SK-N-SH treated with all-trans-retinoic acid at 6 μM for 48 hours (cell line): ENCODE results near the gene WDR53.

Experiments
- ATAC-seq: fragments of 200-7000 bp; cut with Tn5 transposase; 3 replicates; pipeline ENCODE4 v1.9.1; 2020; ENCODE audit warnings: mild to moderate bottlenecking, moderate library complexity
- ARNTL ChIP-seq: fragments of 450-650 bp; formaldehyde crosslinking; IDR thresholded peaks from 2 replicates; pipeline ENCODE4 v1.5.0; 2020; ENCODE audit warnings: low read depth, mild to moderate bottlenecking, moderate library complexity, borderline replicate concordance
- BACH2 ChIP-seq: fragments of 250-450 bp; sonication (Bioruptor Pico); IDR thresholded peaks from 2 replicates; pipeline ENCODE4 v1.9.0; 2021; ENCODE audit warnings: mild to moderate bottlenecking, borderline replicate concordance
- CSDC2 ChIP-seq: fragments of 250-450 bp; sonication (Bioruptor Pico); IDR thresholded peaks from 2 replicates; pipeline ENCODE4 v1.5.0; 2020; ENCODE audit warnings: mild to moderate bottlenecking, moderate library complexity
- ESRRG ChIP-seq: fragments of 250-450 bp; sonication (Bioruptor Pico); IDR thresholded peaks from 2 replicates; pipeline ENCODE4 v1.6.1; 2021; ENCODE audit warnings: mild to moderate bottlenecking
- GLIS3 ChIP-seq: fragments of 250-450 bp; sonication (Bioruptor Pico); IDR thresholded peaks from 2 replicates; pipeline ENCODE4 v1.5.0; 2020; ENCODE audit warnings: mild to moderate bottlenecking, moderate library complexity
- ISL1 ChIP-seq: fragments of 250-450 bp; sonication (Bioruptor Pico); IDR thresholded peaks from 2 replicates; pipeline ENCODE4 v2.1.2; 2022; ENCODE audit warnings: mild to moderate bottlenecking, moderate library complexity
- OSR1 ChIP-seq: fragments of 250-450 bp; sonication (Bioruptor Pico); IDR thresholded peaks from 2 replicates; pipeline ENCODE4 v1.8.0; 2022; ENCODE audit warnings: moderate library complexity, mild to moderate bottlenecking, inconsistent platforms
- PATZ1 ChIP-seq: fragments of 250-450 bp; sonication (Bioruptor Pico); IDR thresholded peaks from 2 replicates; pipeline ENCODE4 v1.8.0; 2020; ENCODE audit warnings: mild to moderate bottlenecking, moderate library complexity, borderline replicate concordance
- POU6F1 ChIP-seq: fragments of 250-450 bp; sonication (Bioruptor Pico); IDR thresholded peaks from 2 replicates; pipeline ENCODE4 v1.8.0; 2021; ENCODE audit warnings: low read depth, mild to moderate bottlenecking, moderate library complexity, borderline replicate concordance
- PPARA ChIP-seq: fragments of 250-450 bp; sonication (Bioruptor Pico); IDR thresholded peaks from 2 replicates; pipeline ENCODE4 v1.5.0; 2020; ENCODE audit warnings: mild to moderate bottlenecking, borderline replicate concordance
- RARB ChIP-seq: fragments of 250-450 bp; sonication (Bioruptor Pico); IDR thresholded peaks from 2 replicates; pipeline ENCODE4 v1.8.0; 2021; ENCODE audit warnings: mild to moderate bottlenecking, moderate library complexity
- SNAI2 ChIP-seq: fragments of 250-450 bp; sonication (Bioruptor Pico); IDR thresholded peaks from 2 replicates; pipeline ENCODE4 v1.5.0; 2020; ENCODE audit warnings: mild to moderate bottlenecking, moderate library complexity
- TOX ChIP-seq: fragments of 250-450 bp; sonication (Bioruptor Pico); IDR thresholded peaks from 2 replicates; pipeline ENCODE4 v1.8.0; 2021; ENCODE audit warnings: mild to moderate bottlenecking, moderate library complexity, borderline replicate concordance
- ZC3H10 ChIP-seq: fragments of 250-450 bp; sonication (Bioruptor Pico); IDR thresholded peaks from 2 replicates; pipeline ENCODE4 v1.5.1; 2021; ENCODE audit warnings: mild to moderate bottlenecking, moderate library complexity
- ZFP3 ChIP-seq: fragments of 250-450 bp; sonication (Bioruptor Pico); IDR thresholded peaks from 2 replicates; pipeline ENCODE4 v1.5.0; 2020; ENCODE audit warnings: mild to moderate bottlenecking, moderate library complexity
- ZFP30 ChIP-seq: fragments of 450-650 bp; formaldehyde crosslinking; IDR thresholded peaks from 2 replicates; pipeline ENCODE4 v1.5.0; 2022; ENCODE audit warnings: mild to moderate bottlenecking, moderate library complexity
- ZNF565 ChIP-seq: fragments of 450-650 bp; formaldehyde crosslinking; conservative IDR thresholded peaks from 2 replicates; pipeline ENCODE4 v1.5.0; 2020; ENCODE audit warnings: low read depth, mild to moderate bottlenecking, moderate library complexity
- ZNF70 ChIP-seq: fragments of 450-650 bp; formaldehyde crosslinking; IDR thresholded peaks from 2 replicates; pipeline ENCODE4 v1.5.0; 2020; ENCODE audit warnings: mild to moderate bottlenecking, moderate library complexity
- ZNF8 ChIP-seq: fragments of 450-650 bp; formaldehyde crosslinking; IDR thresholded peaks from 2 replicates; pipeline ENCODE4 v1.5.0; 2020; ENCODE audit warnings: mild to moderate bottlenecking, moderate library complexity
- TF ChIP-seq, protein P1 (sequence below): fragments of 250-450 bp; sonication (Bioruptor Pico); IDR thresholded peaks from 2 replicates; pipeline ENCODE4 v1.5.1; 2021; ENCODE audit warnings: mild to moderate bottlenecking, moderate library complexity
- TF ChIP-seq, protein P2 (sequence below): fragments of 250-450 bp; sonication (Bioruptor Pico); IDR thresholded peaks from 2 replicates; pipeline ENCODE4 v1.5.1; 2020; ENCODE audit warnings: low read depth, mild to moderate bottlenecking, moderate library complexity

The WDR53 gene

GRCh38 chr3:196546537-196546936 is 21.8 kb downstream of the WDR53 start:
- no peak for TF ChIP-seq ZNF8 (CRISPR knock-in tag)
- no peak for TF ChIP-seq RARB (CRISPR knock-in tag)
- no peak for TF ChIP-seq ISL1 (CRISPR knock-in tag)
- no peak for TF ChIP-seq PATZ1 (CRISPR knock-in tag)
- TF ChIP-seq ZNF70 (CRISPR knock-in tag) = no peak
- ATAC-seq = no peak

- no peak for TF ChIP-seq BACH2 (CRISPR knock-in tag)
- TF ChIP-seq, protein P1, sequence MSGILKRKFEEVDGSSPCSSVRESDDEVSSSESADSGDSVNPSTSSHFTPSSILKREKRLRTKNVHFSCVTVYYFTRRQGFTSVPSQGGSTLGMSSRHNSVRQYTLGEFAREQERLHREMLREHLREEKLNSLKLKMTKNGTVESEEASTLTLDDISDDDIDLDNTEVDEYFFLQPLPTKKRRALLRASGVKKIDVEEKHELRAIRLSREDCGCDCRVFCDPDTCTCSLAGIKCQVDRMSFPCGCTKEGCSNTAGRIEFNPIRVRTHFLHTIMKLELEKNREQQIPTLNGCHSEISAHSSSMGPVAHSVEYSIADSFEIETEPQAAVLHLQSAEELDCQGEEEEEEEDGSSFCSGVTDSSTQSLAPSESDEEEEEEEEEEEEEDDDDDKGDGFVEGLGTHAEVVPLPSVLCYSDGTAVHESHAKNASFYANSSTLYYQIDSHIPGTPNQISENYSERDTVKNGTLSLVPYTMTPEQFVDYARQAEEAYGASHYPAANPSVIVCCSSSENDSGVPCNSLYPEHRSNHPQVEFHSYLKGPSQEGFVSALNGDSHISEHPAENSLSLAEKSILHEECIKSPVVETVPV (CRISPR knock-in tag) = no peak
- no peak for ATAC-seq
Observed at GRCh38 chr3:196544491-196544992, 23.8 kb downstream of the WDR53 start.

DNA sequence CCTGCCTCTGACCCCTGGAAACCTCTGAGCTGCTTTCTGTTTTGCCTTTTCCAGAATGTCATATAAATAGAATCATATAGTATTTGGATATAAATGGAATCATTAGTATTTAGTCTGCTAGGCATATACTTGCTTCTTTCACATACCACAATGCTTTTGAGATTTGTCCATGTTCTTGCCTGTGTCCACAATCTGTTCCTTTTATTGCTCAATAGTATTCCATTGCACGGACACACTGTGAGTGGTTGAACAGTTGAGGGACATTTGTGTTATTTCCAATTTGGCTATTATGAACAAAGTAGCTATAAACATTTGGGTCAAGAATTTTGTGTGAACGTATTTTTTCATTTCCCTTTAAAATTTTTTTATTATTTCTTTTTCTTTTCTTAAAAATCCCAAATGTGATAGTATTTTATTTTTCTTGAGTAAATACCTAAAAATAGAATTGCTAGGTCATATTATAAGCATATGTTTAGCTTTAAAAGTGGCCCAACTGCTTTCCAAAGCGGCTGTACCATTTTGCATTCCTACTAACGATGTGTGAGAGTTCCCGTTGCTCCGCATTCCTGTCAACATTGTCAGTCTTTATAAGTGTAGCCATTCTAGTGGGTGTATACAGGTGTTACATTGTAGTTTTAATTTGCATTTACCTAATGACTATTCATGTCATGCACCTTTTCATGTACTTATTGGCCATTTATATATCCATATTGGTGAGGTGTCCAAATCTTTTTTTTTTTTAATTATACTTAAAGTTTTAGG is 26.5 kb downstream of the WDR53 start:
- no peak for TF ChIP-seq ARNTL
- TF ChIP-seq, protein P1 (CRISPR knock-in tag) = no peak
- TF ChIP-seq ISL1 (CRISPR knock-in tag) = no peak
- no peak for TF ChIP-seq POU6F1 (CRISPR knock-in tag)
- TF ChIP-seq GLIS3 (CRISPR knock-in tag) = no peak
- TF ChIP-seq, protein P2, sequence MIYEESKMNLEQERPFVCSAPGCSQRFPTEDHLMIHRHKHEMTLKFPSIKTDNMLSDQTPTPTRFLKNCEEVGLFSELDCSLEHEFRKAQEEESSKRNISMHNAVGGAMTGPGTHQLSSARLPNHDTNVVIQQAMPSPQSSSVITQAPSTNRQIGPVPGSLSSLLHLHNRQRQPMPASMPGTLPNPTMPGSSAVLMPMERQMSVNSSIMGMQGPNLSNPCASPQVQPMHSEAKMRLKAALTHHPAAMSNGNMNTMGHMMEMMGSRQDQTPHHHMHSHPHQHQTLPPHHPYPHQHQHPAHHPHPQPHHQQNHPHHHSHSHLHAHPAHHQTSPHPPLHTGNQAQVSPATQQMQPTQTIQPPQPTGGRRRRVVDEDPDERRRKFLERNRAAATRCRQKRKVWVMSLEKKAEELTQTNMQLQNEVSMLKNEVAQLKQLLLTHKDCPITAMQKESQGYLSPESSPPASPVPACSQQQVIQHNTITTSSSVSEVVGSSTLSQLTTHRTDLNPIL (CRISPR knock-in tag) = no peak
- TF ChIP-seq ZFP30 (CRISPR knock-in tag) = no peak
- TF ChIP-seq CSDC2 (CRISPR knock-in tag) = no peak
- TF ChIP-seq PATZ1 (CRISPR knock-in tag) = no peak
- no peak for TF ChIP-seq SNAI2
- TF ChIP-seq OSR1 = no peak
- no peak for ATAC-seq

DNA sequence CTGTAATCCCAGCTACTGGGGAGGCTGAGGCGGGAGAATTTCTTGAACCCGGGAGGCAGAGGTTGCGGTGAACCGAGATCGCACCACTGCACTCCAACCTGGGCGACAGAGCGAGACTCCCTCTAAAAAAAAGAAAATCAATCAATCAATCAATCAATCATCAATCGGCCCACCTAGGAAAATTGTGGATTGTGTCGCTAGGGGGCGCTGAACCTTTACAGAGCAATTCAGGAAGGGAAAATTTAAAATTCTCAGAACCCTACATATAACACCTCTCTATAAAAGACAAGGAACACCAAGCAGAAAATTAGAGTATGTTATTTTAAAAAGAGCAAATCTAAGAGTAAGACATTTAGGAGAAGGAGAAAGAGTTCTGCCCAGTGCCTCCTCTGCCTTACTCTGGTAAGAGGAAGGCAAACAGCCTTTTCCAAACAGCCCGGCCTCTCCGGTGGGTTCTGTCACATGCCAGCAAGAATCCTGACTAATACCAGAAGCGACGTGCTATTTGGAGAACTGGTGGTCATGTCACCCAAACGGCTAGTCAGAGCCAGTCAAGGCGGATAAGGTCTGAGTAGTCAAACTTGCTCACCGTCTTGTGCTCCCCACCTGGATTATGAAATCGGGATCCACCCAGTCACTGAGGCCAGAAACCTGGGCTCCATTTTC is 30.9 kb downstream of the WDR53 start:
- ATAC-seq = no peak
- TF ChIP-seq ZNF565 (CRISPR knock-in tag) (no peak), ZC3H10 (no peak), SNAI2 (no peak), GLIS3 (CRISPR knock-in tag) (no peak), CSDC2 (CRISPR knock-in tag) (no peak), PPARA (CRISPR knock-in tag) (no peak), ISL1 (CRISPR knock-in tag) (no peak), OSR1 (no peak), ZNF70 (CRISPR knock-in tag) (no peak), BACH2 (CRISPR knock-in tag) (no peak), ZFP3 (CRISPR knock-in tag) (no peak), TOX (CRISPR knock-in tag) (no peak), ESRRG (CRISPR knock-in tag) (no peak)
- TF ChIP-seq, protein P2 (CRISPR knock-in tag) = no peak
- TF ChIP-seq, protein P1 (CRISPR knock-in tag) = no peak
